Spleen (tissue), 7 donors: ENCODE results near the gene PRDM16.

Experiments used
- CTCF ChIP-seq, 11 experiments: fragments of 200-600 bp in 7 of 11; fragments of 450-650 bp in 4 of 11; sonication (generic) in 4 of 11; IDR thresholded peaks in 8 of 11; conservative IDR thresholded peaks in 3 of 11; 1 replicate in 7 of 11; 2 replicates in 4 of 11; pipeline versions ENCODE4 v1.4.0 to v1.8.0; 2016 to 2021; ENCODE audit warnings: antibody characterized with exemption in 11 of 11, inconsistent platforms in 4 of 11, mild to moderate bottlenecking in 1 of 11
- POLR2A ChIP-seq, 3 donors: fragments of 450-650 bp; IDR thresholded peaks; one replicate each; pipeline ENCODE4 v1.5.1; 2017; ENCODE audit warnings: antibody characterized with exemption in 3 of 3, mild to moderate bottlenecking in 1 of 3
- POLR2AphosphoS5 ChIP-seq, 3 donors: sonication (generic); formaldehyde crosslinking; IDR thresholded peaks; one replicate each; pipeline ENCODE4 v1.5.1; 2017; ENCODE audit warnings: antibody characterized with exemption in 3 of 3
- donor health status: DM: no; HTN: no; CAD: no; lungs with moderate emphysema.
- donor health status: DM: no; HTN: no; CAD: no.
- donor health status: DM: no; HTN: no; CAD: no.

GRCh38 chr1:3113741-3114056 is 44.7 kb downstream of the PRDM16 start:
- no peak for TF ChIP-seq POLR2AphosphoS5 (IDR thresholded peaks at IDR 0.05)
- no peak for TF ChIP-seq CTCF (IDR thresholded peaks at IDR 0.05 in 8 of 11, conservative IDR thresholded peaks at IDR 0.05 in 3 of 11)
- TF ChIP-seq POLR2A (IDR thresholded peaks at IDR 0.05), result no peak
